ENCODE measurements around the gene ESPNL. TPM values are rescaled to one million over a fixed set of nuclear protein-coding genes. Genes with fewer than 3 reads are reported as not detected.

ESPNL gene
- total RNA-seq, 2 donors from 2014 or later = 0.35 TPM; not detected in 1

DNA sequence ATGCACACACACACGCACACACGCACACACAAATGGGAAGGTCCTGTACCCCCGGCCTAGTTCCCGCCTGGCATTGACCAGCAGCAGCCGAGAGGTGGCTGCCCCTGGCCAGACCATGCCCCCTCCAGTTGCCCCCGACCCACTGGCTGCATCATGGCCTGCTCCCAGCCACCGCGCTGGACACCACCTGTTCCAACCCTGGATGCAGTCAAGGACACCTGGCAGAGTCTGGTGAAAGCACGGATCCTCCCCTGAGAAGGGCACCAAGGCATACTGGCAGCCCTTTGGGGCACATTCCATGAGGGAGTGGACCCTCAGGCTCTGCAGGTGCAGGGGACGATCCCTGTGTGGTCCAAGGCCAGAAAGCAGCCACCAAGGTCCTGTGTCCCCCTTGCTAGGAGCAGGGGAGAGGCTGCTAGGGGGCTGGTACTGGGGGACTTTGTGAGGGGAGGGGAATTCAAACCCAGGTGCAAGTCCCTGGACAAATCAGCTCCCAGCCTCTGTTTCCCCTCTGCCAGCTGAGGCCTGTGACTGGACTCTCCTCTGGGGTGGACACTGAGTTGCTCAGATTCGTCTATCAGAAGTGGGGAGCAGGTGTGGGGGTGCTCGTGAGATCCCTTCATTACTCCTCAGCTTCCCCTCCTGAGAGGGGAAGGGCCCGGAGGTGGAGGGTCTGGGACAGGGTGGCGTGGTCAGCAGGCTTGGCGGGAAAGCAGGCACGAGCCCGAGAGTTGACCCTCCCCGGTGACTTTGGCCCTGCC lies 3.5 kb downstream of the ESPNL start:
- Histone ChIP-seq H3K4me1 (ENCODE audit: control insufficient read depth in 1 of 2, low read depth in 2 of 2) (no peaks in the 10 kb centered on the region), H3K36me3 (no peaks in the 10 kb centered on the region), H3K27me3 (replicated peaks; ENCODE audit: insufficient read depth) (no peaks in the 10 kb centered on the region), H3K27ac (no peak overlapping the region), H3K4me3 (no peak overlapping the region), H3K9me3 (no peaks in the 10 kb centered on the region)
- DNase-seq (ENCODE audit: low spot score) (no peak), ATAC-seq (ENCODE audit: insufficient number of reproducible peaks, low FRiP score, low read depth) (no peak)
- TF ChIP-seq, protein P1, sequence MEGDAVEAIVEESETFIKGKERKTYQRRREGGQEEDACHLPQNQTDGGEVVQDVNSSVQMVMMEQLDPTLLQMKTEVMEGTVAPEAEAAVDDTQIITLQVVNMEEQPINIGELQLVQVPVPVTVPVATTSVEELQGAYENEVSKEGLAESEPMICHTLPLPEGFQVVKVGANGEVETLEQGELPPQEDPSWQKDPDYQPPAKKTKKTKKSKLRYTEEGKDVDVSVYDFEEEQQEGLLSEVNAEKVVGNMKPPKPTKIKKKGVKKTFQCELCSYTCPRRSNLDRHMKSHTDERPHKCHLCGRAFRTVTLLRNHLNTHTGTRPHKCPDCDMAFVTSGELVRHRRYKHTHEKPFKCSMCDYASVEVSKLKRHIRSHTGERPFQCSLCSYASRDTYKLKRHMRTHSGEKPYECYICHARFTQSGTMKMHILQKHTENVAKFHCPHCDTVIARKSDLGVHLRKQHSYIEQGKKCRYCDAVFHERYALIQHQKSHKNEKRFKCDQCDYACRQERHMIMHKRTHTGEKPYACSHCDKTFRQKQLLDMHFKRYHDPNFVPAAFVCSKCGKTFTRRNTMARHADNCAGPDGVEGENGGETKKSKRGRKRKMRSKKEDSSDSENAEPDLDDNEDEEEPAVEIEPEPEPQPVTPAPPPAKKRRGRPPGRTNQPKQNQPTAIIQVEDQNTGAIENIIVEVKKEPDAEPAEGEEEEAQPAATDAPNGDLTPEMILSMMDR (IDR thresholded peaks at IDR 0.05) = no peak

DNA sequence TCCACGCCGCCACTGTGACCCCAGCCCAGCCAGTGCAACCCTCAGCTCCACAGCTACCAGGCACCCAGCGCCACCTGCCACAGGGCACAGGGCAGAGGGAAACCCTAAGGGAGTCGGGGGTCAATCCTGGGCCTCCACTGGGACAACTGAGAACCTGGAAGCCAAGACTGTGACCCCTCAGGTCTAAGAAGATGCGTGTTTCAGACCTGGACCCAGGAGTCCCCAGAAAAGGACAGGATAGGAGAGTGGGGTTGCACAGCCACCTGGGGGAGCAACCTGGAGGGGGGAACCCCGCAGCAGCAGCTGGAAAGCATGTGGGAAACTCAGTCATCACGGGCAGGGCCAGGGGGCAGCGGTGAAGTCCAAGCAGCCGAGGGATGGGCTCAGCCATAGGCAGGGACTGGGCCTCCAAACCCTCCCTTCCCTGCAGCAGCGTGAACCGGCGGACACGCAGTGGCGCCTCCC lies 4.1 kb downstream of the ESPNL start:
- no peaks in the 10 kb centered on the region for H3K27me3 ChIP-seq (replicated peaks; ENCODE audit: insufficient read depth)
- no peak overlapping the region for H3K4me3 ChIP-seq
- H3K9me3 ChIP-seq = no peaks in the 10 kb centered on the region
- DNase-seq (ENCODE audit: low spot score) = no peak
- no peaks in the 10 kb centered on the region for H3K4me1 ChIP-seq (ENCODE audit: control insufficient read depth in 1 of 2, low read depth in 2 of 2)
- no peaks in the 10 kb centered on the region for H3K36me3 ChIP-seq
- ATAC-seq (ENCODE audit: insufficient number of reproducible peaks, low FRiP score, low read depth) = no peak
- TF ChIP-seq, protein P1 (IDR thresholded peaks at IDR 0.05) = no peak
- no peak overlapping the region for H3K27ac ChIP-seq

DNA sequence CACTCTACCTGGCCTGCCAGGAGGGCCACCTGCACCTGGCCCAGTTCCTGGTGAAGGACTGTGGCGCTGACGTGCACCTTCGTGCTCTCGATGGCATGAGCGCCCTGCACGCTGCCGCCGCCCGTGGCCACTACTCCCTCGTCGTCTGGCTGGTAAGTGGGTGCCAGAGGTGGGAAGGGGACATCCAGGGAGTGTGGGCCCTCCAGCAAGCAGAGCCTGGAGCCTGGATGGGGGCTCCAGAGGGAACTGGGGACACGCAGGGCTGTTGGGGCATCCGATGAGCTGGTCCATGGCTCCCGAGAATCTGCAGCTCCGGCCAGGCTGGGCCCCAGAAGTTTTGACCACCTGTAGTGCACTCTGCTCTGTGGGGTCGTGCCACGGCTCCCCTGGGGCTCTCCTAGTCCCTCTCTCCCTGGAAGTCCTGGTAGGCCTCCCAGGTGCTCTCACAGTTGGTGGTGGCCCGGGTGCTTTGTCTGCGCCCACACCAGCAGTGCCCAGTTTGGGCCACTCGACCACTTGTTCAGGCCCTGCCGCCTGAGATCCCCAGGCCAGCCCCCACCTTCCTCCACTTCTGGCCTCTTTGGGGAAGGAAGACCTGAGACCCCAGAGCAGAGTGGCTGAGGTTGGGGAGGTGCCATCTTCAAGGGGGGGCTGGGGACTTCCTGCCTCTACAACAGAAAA lies 4.7 kb downstream of the ESPNL start:
- TF ChIP-seq, protein P1 (IDR thresholded peaks at IDR 0.05) = no peak
- no peaks in the 10 kb centered on the region for H3K27me3 ChIP-seq (replicated peaks; ENCODE audit: insufficient read depth)
- no peak for ATAC-seq (ENCODE audit: insufficient number of reproducible peaks, low FRiP score, low read depth)
- no peaks in the 10 kb centered on the region for H3K9me3 ChIP-seq
- no peak for DNase-seq (ENCODE audit: low spot score)
- H3K4me3 ChIP-seq = no peak overlapping the region
- no peak overlapping the region for H3K27ac ChIP-seq
- H3K4me1 ChIP-seq (ENCODE audit: control insufficient read depth in 1 of 2, low read depth in 2 of 2) = no peaks in the 10 kb centered on the region
- H3K36me3 ChIP-seq = no peaks in the 10 kb centered on the region

DNA sequence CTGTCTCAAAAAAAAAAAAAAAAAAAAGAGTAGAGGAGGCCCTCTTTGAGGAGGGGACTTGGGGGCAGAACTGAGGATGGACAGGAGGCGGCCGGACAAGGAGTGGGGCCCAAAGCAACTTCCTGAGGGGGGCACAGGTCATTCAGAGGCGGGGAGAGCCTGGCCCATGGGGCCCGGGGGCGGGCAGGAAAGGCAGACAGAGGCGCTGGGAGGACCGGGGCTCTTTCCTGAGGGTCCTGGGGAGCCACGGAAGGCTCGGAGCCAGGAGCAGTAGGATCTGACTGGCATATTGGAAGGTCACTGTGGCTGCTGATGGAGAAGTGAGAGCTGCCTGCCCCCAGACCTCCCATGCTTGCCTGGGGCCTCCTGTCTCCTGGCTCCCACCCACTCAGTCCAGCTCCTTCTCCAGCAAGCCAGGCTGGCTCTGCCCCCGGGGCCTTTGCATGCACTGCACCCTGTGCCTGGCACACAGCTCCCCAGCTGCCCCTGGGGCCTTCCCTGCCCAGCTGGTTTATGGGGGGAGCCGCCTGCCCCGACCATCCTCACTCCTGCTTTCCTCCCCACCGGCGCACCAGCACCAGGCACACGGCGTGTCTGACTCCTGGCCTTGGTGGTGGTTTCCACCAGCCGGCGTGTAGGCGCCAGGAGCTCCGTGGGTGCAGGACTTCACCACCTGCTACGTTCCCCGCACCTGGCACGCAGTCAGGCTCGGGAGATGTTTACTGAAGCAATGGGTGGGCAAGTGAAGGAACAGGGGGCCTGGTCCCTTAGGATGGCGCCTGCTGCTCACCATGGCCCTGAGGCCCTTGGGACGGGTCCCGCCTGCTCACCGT lies 5.6 kb downstream of the ESPNL start:
- no peak for ATAC-seq (ENCODE audit: insufficient number of reproducible peaks, low FRiP score, low read depth)
- Histone ChIP-seq H3K36me3 (no peaks in the 10 kb centered on the region), H3K4me1 (ENCODE audit: control insufficient read depth in 1 of 2, low read depth in 2 of 2) (no peaks in the 10 kb centered on the region), H3K27me3 (replicated peaks; ENCODE audit: insufficient read depth) (no peaks in the 10 kb centered on the region), H3K9me3 (no peaks in the 10 kb centered on the region), H3K27ac (no peak overlapping the region), H3K4me3 (no peak overlapping the region)
- peak; percentile 1 for DNase-seq (ENCODE audit: low spot score)
- TF ChIP-seq, protein P1 (IDR thresholded peaks at IDR 0.05) = no peak

DNA sequence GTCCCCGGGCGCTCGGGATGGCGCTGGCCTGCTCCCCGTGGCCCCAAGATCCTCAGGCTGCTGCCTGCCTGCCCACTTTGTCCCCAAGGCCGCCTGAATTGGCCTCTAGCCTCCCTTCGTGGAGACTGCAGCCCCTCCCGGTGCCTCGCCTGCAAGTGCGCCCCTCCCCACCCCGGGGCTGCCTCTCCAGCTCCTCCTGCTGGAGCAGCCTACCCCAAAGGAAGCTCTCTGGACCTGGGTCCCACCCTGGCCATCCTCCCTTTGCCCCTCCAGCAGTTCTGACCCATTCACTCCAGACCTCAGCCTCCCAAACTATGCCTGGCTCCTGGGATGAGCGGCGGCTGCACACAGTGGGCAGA lies 6.2 kb downstream of the ESPNL start:
- Histone ChIP-seq H3K4me1 (ENCODE audit: control insufficient read depth in 1 of 2, low read depth in 2 of 2) (no peaks in the 10 kb centered on the region), H3K4me3 (no peak overlapping the region), H3K27ac (no peak overlapping the region), H3K27me3 (replicated peaks; ENCODE audit: insufficient read depth) (no peaks in the 10 kb centered on the region), H3K9me3 (no peaks in the 10 kb centered on the region), H3K36me3 (no peaks in the 10 kb centered on the region)
- no peak for DNase-seq (ENCODE audit: low spot score)
- ATAC-seq (ENCODE audit: insufficient number of reproducible peaks, low FRiP score, low read depth) = no peak
- TF ChIP-seq, protein P1 (IDR thresholded peaks at IDR 0.05) = no peak
